SH-SY5Y (cell line): ENCODE measurements around the gene PHLDB3.

Experiments
- GATA2 ChIP-seq: IDR thresholded peaks from 2 replicates; pipeline ENCODE4 v1.6.1; 2011; ENCODE audit warnings: mild to moderate bottlenecking, low read depth, low read length
- GATA3 ChIP-seq: IDR thresholded peaks from 2 replicates; pipeline ENCODE4 v1.6.1; 2011; ENCODE audit warnings: low read depth, mild to moderate bottlenecking, low read length, moderate library complexity

- no peak for TF ChIP-seq GATA2
- TF ChIP-seq GATA3, result no peak
These were observed 49.0 kb downstream of the PHLDB3 start for GRCh38 chr19:43455321-43456113.
